NCI-H1436 treated with DMSO at 0.1 percent for 48 hours (cell line): ENCODE results near the gene CXCL6.

Source experiments
- DNase-seq: peaks from one replicate; lab custom pipeline; 2025; lab: John Stamatoyannopoulos, UW

CXCL6 gene

DNA sequence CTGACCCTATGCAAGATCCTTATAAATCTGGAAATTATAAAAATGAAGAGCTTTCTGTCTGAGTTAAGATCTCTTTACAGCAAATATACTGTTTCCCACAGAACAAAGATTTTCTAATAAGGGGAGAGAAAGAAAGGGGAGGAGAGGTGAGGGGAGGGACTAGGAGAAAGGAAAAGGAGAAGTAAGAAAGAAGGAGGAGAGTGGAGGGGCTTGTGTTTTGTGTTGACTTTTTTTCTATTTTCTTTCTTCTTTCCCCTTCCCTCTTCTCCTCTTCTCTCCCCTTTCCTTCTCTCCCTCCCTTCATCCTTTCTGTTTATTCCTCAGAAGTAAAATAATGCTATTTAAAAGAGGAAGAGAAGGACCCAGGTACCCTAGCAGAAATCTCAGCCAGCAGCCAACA is 6.2 kb downstream of the CXCL6 start:
- DNase-seq, result no peak

DNA sequence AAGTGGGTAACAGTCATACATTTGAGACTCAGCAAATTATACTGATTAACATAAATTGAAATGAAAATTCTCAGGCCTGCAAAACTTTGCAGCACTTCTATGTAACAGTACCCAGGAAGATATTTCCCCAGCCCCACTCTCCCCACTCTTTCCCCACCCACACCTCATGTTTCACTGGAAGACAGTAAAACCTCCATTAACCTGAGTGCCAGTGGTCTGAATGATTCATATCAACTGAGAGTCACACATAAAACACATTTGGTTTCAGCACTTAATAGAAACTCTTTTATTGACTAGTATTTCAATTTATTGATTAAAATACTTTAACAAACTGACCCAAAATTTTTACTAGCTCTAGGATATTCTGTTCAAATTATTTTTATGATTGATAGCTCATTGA is 6.9 kb downstream of the CXCL6 start:
- no peak for DNase-seq

DNA sequence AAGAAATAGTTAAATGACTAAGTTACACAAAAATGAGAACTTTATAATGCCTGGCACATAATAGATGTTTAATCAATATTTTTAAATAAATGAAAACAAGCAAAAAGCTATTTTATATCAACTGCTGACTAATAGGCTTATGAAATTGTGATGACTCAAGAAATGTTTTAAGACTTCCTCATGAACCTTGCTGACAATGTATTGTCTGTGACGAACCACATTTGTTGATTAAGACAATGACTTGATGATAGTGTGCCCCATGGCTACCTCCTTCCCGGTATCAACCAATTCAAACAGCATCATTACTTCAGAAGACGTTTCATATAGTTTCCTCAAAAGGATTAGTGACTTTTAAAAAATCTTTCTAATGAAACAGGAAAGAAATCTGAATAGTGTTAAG is 7.9 kb downstream of the CXCL6 start:
- DNase-seq, result no peak

DNA sequence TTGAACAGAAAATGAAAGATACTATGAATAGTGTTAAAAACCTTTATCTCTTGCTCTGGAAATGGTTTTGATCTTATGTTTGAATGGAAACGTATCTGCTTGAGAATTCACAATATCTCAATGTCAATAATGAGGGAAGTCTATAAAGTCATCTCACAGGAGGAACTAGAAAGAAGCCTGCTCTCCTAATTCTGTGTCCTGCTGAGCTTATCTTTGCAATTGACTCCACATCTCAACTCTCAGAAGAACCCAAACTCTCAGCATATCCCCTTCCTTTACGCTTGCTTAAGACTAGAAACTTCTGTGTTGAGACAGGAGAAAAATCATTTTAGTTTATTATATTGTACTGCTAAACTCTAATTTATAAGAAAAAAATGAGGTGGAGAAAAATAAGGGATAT is 8.3 kb downstream of the CXCL6 start:
- DNase-seq, result no peak

DNA sequence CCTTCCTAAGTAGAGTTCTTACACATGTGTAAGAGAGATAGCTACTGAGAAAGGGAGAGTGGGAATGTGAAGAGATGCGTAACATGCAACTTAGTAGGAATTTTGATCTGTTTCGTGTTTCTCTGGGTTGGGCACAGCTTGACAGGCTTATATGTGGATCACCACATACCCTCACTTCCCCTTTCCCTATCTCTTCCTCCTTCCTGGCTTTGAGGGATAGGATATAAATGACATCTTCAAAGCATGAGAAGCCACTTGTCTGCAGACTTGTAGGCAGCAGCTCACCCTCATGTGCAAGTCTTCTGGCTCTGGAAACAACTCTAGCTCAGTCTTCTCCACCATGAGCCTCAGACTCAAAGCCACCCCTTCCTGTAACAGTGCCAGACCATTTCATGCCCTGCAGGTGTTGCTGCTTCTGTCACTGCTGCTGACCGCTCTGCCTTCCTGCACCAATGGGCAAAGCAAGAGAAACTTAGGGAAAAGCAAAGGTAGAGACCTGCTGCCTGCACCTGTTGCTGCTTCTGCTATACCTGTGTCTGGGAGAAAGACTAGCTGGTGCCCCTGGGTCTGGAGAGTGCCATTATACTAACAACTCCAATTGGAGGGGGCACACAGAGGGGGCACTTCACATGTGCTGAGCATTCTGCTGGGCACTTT is 11.2 kb downstream of the CXCL6 start:
- no peak for DNase-seq

DNA sequence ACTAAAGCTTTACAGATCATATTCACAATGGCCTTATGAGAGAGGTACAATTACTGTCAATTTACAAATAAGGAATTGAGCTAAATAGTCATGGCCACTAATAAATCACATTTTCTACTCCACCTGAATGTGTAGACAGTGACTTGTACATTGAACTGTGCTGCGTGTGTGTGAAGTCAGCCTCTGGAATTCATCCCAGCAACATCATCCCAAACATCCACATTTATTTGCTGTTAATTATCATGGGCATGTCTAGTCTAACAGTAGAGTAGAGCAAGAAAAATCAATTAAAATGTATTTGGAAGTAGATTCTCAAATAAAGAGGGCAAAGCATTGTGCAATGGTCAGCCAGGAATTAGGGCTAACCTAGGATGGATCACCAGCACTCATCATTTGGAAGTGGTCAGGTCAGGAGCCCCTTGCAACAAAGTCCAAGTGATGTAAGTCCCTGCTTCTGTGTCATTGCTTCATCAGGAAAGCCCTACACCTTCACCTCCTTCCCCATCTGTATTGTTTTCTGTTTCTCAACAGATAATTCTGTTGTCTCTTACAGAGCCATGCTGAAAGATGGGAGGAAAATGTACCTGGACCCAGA is 11.8 kb downstream of the CXCL6 start:
- no peak for DNase-seq

DNA sequence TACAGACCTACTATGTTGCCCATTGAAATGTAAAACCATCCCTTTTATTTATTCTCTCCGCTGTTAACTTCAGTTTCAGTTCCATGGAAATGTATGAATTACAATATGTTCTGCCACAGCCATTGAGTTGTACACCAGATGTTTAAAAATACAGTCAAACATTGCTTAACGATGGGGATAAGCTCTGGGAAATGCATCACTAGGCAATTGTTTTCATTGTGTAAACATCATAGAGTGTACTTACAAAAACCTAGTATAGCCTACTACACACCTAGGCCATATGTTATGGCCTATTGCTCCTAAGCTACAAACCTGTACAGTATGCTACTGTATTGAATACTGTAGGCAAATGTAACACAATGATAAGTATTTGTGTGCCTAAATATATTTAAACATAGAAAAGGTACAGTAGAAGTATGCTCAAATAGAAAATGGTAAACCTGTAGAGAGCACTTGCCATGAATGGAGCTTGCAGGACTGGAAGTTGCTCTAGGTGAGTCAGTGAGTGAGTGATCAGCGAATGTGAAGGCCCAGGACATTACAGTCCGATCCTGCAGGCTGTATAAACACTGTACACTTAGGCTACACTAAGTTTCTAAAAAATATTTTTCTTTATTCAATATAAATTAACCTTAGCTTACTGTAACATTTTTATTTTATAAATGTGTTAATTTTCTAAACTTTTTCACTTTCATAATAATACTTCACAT is 13.9 kb downstream of the CXCL6 start:
- no peak for DNase-seq

DNA sequence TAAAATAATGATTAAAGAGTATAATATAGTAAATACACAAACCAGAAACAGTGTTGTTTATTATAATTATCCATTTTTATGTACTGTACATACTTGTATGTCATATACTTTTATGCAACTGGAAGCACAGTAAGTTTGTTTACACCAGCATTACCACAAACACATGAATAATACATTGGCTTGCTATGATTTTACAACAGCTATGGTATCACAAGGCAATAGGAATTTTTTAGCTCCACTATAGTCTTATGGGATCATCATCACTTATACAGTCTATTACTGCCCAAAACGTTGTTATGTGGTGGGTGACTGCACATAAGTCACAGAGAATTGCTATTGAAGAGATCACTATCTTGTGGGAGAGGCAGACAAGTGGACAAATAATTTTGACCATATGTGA is 14.8 kb downstream of the CXCL6 start:
- no peak for DNase-seq

DNA sequence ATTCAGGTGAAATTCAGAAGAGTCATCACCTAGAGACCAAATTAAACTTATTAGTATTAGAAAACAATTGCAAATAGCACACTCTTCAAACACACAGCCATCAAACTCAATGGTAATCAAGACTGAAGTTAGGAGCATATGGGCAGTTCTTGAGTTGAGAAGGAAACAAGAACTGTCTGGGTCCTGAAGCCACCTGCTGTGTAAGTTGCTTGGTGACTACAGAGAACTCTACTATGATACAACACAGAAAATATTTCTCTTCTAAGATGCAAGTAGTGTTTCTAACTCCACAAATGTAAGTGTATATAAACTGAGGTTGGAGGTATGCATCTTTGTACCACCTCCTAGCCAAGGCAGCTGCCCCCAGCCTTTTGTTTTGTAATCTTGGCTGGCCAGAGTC is 16.3 kb downstream of the CXCL6 start:
- no peak for DNase-seq

DNA sequence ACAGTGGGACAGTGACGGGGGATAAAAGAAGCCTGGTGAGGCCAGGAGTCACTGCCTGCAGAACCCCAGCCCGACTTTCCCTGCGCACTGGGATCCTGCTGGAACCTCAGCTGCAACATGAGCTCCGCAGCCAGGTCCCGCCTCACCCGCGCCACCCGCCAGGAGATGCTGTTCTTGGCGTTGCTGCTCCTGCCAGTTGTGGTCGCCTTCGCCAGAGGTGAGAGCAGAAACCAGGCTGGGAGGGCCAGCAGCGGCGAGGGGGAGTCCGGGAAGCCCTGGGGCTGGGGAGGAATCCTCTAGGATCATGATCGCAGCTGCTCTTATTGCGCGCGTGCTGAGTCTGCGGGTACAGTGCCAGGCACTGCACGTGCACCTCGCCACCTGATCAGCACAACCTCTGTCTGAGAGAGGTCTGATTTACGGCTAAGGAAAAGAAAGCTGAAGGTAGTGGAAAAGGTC is 16.8 kb downstream of the CXCL6 start, which contains the start of gene PF4V1:
Gene PF4V1, plus strand, starts transcription at position 51 of the 459 bp plus-strand sequence. Its CDS starts 67 bp downstream, at position 118.
- DNase-seq, result no peak

DNA sequence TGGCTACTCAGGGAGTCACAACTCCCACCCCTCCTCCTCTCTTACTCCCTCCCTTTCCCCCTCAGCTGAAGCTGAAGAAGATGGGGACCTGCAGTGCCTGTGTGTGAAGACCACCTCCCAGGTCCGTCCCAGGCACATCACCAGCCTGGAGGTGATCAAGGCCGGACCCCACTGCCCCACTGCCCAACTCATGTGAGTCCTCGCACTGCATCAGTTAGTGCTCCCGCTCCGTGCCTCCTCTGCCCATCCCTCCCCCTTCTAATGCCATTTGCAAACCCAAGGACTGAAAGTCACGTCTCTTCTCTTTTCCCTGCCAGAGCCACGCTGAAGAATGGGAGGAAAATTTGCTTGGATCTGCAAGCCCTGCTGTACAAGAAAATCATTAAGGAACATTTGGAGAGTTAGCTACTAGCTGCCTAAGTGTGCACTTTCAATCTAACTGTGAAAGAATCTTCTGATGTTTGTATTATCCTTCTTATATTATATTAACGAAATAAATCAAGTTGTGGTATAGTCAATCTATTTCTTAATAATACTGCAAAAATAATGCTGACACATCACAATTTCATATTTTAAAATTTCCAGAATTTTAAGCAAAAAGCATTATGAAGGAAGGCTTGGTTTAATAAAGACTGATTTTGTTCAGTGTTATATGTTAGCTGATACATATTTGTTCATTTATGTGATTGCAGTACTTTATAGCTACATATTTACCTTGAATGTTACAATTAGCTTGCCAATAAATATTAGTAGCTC is 17.4 kb downstream of the CXCL6 start:
- DNase-seq, result no peak

DNA sequence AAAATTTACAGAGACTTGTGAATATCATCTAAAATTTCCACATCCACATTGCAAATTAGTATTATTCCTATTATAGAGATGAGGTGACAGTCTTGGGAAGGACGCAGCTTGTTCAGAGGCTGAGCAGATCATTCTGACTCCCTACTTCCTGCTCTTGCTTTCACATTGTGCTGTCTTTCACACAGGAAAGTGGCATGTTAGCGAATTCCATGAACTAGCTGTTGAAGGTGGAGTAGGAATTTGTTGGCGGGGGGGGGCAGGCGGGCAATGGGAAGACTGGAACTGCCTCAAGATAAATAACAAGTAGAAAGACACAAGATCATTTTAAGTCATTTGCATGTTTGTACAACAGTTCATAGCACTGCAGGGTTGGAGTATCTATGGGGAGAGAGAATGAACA is 18.9 kb downstream of the CXCL6 start:
- DNase-seq, result no peak

DNA sequence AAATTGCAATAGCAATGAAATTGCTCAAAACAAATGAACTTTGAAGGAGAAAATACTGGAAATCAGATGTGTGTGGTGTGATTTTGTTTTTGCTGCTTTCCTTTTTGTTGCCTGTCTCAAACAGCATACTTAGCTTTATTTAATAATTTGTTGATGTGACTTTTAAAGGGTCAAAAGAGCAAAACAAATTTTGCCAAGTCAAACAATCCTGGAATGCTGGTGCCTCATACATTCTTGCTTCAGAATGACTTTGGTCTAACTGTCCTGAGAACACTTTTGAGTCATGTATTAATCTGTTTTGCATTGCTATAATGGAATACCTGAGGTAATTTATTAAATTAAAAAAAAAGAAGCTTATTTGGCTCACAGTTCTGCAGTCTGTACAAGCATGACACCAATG is 20.0 kb downstream of the CXCL6 start:
- no peak for DNase-seq

DNA sequence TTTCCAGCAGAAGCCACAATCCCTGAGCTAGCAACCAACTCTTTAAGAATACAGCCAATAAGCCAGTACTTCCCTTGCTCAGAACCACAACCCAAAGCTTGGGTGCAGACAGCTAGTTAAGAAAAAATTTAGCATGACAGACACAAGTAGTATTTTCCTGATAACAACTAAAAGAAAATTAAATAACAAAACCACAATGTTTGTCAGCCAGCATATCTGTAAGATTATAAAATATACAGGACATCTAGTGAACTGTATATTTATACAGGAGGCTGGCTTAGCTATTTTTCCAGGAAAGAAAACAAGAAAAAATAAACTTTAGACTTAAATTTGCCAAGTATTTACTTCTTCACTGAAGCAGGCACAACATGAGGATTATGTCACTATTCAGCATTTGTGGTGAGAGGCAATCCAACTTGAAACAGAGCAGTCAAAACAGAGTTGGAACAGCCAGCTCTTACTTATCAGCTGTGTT is 23.2 kb downstream of the CXCL6 start:
- no peak for DNase-seq

DNA sequence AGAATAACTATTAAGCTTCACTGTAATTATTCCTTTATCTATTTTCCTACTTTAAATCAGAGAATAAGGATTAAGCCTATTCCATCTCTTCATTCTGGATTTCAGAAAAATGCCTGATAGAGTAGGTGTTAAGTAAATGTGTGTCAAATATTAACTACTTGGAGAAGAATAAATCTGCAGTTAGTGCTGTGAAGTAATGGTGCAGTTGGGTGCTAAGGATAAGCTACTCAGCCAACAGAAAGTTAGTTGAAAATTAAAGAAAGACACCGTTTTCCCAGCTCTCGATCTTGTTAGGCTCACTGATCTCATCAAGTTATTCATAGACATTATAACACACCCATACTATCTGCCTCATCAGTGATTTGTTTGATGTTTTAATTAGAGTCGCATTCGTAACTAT is 23.7 kb downstream of the CXCL6 start:
- no peak for DNase-seq

DNA sequence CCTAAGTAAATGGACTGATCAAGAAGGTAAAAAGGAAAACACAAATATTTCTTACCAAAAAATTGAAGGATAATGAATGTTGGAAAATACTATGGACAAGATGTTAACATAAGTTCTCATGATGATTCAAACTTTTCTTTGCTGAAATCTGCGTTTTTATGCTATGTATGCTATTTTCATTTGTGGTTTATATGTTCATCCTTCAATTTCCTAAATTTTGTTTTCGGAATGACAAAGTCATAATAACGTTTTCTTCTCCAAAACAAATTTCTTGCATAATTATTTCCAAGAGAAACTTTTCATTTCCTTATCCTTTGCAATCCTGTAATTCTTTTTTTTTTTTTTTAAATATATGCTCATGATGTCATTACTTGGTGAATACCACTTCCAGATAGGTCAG is 24.4 kb downstream of the CXCL6 start:
- DNase-seq, result no peak

DNA sequence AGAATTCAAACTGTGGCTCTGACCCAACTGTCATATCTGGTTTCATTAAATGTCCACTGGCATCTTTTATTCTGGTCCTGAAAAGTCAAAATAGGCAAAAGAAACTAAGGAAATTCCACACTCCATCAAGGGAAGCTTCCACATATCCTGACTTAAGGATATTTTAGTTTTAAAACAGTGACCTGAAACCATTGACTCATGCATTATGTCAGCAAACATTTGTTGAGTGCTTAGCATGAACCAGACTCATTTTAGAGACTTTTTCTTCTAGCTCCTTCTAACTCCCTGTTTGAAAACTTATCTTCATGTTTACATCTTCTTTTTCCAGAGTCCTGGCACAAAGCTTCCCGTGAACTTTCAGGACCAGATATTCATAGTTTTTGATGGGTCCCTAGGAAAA is 25.8 kb downstream of the CXCL6 start:
- DNase-seq, result no peak

DNA sequence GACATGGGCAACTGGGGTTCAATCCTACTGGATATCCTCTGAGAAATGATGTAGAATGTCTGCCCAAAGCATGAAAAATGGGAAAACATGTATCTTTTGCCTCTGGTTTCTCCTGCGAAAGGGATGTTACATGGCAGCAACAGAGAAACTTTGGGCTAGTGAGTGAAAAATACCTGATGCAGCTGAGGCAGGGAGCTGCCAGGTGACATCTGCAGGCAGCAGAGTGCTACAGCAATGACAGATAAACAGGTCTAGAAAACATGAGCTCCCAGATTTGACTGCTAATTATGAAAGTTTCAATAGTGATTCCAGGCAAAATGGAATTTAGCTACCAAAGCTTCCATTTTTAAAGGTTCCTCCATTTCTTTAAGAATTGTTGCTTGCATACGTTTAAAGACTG is 27.9 kb downstream of the CXCL6 start:
- peak; percentile 8 for DNase-seq

DNA sequence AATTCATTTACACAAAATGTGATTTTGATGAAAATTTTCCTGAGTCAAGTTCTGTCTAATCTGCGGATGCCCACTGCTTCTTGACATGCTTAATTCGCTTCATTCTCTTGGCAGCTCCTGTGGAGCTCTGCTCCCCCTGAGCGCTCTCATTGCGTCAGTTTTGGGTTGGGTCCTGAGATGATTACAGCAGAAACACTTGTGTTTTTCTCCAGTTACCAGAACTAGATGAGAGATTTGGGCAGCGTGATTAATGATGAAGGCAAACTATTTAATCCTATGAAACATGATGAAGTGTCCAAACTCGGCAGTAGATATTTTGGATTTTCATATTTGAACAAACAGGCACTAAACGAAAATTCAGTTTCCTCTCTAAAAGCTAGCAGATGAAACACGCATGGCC is 28.5 kb downstream of the CXCL6 start:
- DNase-seq, result no peak

DNA sequence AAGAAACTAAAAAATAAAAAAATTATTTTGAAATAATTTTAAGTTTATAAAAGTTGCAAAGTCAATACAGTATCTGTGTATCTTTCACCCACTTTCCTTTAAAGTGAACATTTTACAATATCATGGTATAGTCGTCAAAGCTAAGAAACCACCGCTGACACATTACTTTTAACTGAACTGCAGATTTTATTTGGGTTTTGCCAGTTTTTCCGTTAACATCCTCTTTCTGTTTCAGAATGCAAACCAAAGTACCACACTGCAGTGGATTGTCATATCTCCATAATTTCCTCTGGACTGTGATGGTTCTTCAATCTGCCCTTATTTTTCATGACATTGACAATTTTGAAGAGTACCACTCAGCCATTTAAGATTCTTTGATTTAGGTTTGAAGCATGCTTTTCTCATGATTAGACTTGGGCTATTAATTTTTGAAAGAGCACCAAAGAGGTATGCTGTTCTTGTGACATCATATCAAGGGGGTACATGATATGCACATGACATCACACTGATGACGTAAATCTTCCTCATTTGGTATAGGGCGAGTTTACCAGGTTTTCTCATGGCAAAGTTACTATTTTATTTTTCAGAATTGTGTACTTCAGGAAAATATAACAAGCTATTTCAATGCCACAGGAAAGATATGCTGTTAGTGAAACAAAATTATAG is 29.1 kb downstream of the CXCL6 start:
- DNase-seq, result no peak

DNA sequence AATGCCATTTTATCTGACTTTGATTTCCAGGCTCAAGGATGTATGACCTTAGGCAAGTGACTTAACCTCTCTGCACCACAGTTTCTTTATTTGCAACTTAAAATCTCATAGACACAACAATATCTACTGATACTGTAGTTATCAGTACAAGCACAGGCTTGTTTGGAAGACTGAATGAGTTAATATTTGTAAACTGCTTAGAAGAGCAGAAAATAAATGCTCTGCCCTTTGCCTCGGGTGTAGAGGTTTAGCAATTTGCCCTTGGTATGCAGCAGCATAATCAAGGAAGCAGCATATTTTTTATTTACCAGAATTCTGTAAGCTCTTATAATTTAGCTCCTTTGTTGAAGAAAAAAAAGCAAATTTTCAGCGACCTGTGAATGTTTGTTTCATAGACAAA is 29.8 kb downstream of the CXCL6 start:
- no peak for DNase-seq

DNA sequence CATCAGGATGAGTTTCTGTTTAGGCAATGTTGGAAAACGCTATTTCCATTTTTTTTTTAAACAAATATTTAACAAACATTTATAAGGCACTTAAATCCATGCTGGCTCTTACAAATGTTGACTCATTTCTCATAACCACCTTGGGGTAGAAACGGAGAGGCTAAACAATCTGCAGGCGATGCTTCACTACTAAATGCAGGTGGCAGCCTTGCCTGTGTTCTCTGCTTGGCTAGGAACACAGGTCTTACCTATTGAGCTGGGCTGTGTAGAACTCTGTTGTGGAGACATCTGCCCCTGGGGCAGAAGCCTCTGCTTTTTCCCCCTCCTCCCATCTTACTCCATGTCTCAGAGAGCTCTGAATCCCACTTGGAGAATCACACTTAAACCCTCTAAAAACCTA is 31.3 kb downstream of the CXCL6 start:
- no peak for DNase-seq
